Thoracic aorta (tissue), 2 donors: ENCODE data around the gene GPC3. TPM values are rescaled to one million over a fixed set of nuclear protein-coding genes. Genes with fewer than 3 reads are reported as not detected.

ENCODE experiments used
- ATAC-seq: fragments of 150-250 bp; one replicate; pipeline ENCODE4 v1.8.0; 2017; ENCODE audit warnings: low read depth; ENCODE audit not compliant: insufficient number of reproducible peaks, low FRiP score
- DNase-seq: peaks from one replicate; pipeline ENCODE4 v3.0.0-alpha.2; 2020; ENCODE audit warnings: low spot score
- H3K27ac ChIP-seq, 2 donors: fragments of 200-600 bp; sonication (generic); 1 replicate in 1 of 2; 2 replicates in 1 of 2; pipeline ENCODE4 v1.5.1; 2016; ENCODE audit warnings: mild to moderate bottlenecking in 2 of 2, moderate library complexity in 2 of 2
- H3K27me3 ChIP-seq: fragments of 200-600 bp; sonication (generic); replicated peaks from 2 replicates; pipeline ENCODE4 v1.6.0; 2016; ENCODE audit warnings: mild to moderate bottlenecking; ENCODE audit not compliant: insufficient read depth
- H3K36me3 ChIP-seq: fragments of 200-600 bp; sonication (generic); one replicate; pipeline ENCODE4 v1.5.1; 2016
- H3K4me1 ChIP-seq, 2 donors: fragments of 200-600 bp; sonication (generic); 1 replicate in 1 of 2; 2 replicates in 1 of 2; pipeline versions ENCODE4 v1.5.1 to v1.6.0; 2016; ENCODE audit warnings: low read depth in 2 of 2, mild to moderate bottlenecking in 1 of 2; ENCODE audit not compliant: control insufficient read depth in 1 of 2
- H3K4me3 ChIP-seq: fragments of 200-600 bp; sonication (generic); 2 replicates; pipeline ENCODE4 v1.5.1; 2016; ENCODE audit warnings: mild to moderate bottlenecking
- H3K9me3 ChIP-seq: fragments of 200-600 bp; sonication (generic); 2 replicates; pipeline ENCODE4 v1.5.1; 2016
- CTCF ChIP-seq: fragments of 200-600 bp; sonication (generic); IDR thresholded peaks from one replicate; pipeline ENCODE4 v1.5.1; 2019; ENCODE audit warnings: antibody characterized with exemption
- total RNA-seq, 2 donors: library from RNA; depleted of rRNA; stranded (reverse); fragments of >200 nt; gene quantifications; one replicate each; pipeline versions ENCODE4 v1.1.0 to v1.2.3, GENCODE V29; 2016

GPC3 gene
- total RNA-seq, 2 donors from 2014 or later: 2.6 to 5.6 TPM

GRCh38 chrX:133939655-133940302 lies 45.6 kb downstream of the GPC3 start:
- DNase-seq (no peak), ATAC-seq (no peak)
- Histone ChIP-seq H3K4me3 (no peak overlapping the region), H3K27me3 (no peaks in the 10 kb centered on the region), H3K4me1 (no peaks in the 10 kb centered on the region), H3K27ac (no peak overlapping the region), H3K36me3 (no peaks in the 10 kb centered on the region), H3K9me3 (no peaks in the 10 kb centered on the region)
- TF ChIP-seq CTCF: no peak

GRCh38 chrX:133938530-133938929 lies 46.9 kb downstream of the GPC3 start:
- no peak for TF ChIP-seq CTCF
- no peaks in the 10 kb centered on the region for H3K9me3 ChIP-seq
- DNase-seq (no peak), ATAC-seq (no peak)
- H3K27ac ChIP-seq: no peak overlapping the region
- H3K27me3 ChIP-seq: no peaks in the 10 kb centered on the region
- H3K4me3 ChIP-seq: no peak overlapping the region
- H3K36me3 ChIP-seq: no peaks in the 10 kb centered on the region
- no peaks in the 10 kb centered on the region for H3K4me1 ChIP-seq

DNA sequence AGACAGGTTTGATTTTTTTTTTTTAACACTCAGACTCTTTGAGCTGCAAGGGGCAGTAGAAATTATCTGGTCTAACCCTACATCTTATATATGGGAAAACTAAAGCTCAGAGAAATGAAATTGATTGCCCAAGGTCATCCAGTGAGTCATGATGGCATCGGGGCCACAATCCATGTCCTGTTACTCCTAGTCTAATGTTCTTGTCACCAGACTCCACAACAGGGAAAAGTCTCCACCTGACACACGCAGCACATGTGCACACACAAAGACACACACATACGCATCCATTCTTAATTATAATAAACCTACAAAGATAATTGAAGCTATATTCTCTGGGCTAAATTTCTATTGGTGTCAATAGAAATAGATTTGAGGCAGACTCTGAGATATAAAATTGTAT lies 48.4 kb downstream of the GPC3 start:
- Histone ChIP-seq H3K27me3 (no peaks in the 10 kb centered on the region), H3K9me3 (no peaks in the 10 kb centered on the region), H3K4me1 (no peaks in the 10 kb centered on the region), H3K36me3 (no peaks in the 10 kb centered on the region), H3K4me3 (no peak overlapping the region), H3K27ac (no peak overlapping the region)
- ATAC-seq (no peak), DNase-seq (no peak)
- no peak for TF ChIP-seq CTCF

GRCh38 chrX:133935076-133935475 lies 50.3 kb downstream of the GPC3 start:
- no peak for TF ChIP-seq CTCF
- DNase-seq (no peak), ATAC-seq (no peak)
- Histone ChIP-seq H3K4me3 (no peak overlapping the region), H3K27me3 (no peaks in the 10 kb centered on the region), H3K27ac (no peak overlapping the region), H3K9me3 (no peaks in the 10 kb centered on the region), H3K4me1 (no peaks in the 10 kb centered on the region), H3K36me3 (no peaks in the 10 kb centered on the region)

DNA sequence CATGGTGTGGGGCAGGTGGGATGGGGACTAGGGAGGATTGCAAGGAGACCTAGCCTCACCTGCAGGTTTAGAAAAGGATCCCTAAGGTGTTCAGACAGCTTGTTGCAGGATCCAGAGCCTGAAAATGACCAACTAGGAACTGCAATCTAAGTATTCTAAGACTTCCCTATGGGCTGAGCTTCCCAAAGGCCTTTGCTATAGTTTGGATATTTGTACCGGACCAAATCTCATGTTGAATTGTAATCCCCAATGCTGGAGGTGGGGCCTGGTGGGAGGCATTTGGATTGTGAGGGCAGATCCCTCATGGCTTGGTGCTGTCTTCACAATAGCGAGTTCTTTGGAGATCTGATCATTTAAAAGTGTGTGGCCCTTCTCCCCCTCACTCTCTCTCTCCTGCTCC lies 52.1 kb downstream of the GPC3 start:
- Histone ChIP-seq H3K4me3 (no peak overlapping the region), H3K4me1 (no peaks in the 10 kb centered on the region), H3K27ac (no peak overlapping the region), H3K9me3 (no peaks in the 10 kb centered on the region), H3K27me3 (no peaks in the 10 kb centered on the region), H3K36me3 (no peaks in the 10 kb centered on the region)
- TF ChIP-seq CTCF: no peak
- no peak for ATAC-seq
- DNase-seq: no peak
